GM18861 (cell line): Measurements from ENCODE around the gene PPP4R3C.
"Not testable (repeated sequence)": the region's sequence is repeated elsewhere in the genome, so short reads cannot be mapped to it uniquely, and the experiment has no call there.

ENCODE experiments used
- ATAC-seq: cut with Tn5 transposase; IDR thresholded peaks from one replicate; pipeline ENCODE4 v1.9.1; 2021; ENCODE audit not compliant: unreplicated experiment

The PPP4R3C gene

DNA sequence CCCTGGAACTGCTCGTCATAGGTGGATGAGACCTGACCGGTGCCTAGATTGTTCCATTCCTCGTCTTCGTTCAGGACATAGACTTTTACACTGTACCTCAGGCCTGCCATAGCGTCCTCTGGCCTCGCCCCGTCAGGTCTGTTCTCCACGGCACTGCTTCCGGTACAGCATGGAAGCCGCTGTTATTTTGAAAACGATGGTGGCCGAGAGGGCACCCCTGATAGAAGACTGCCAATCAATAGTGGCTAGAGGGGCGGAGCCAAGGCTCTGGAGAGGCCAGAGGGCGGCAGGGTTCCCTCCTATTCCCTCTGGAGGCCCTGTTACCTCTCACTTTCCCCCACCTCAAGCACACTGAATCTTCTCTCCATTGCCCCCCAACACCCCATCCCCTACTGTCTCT is at the start of gene PPP4R3C:
Gene PPP4R3C, minus strand, starts transcription at position 155 of the 400 bp plus-strand sequence. Its CDS starts 45 bp downstream, at position 110.
- ATAC-seq = no peak

DNA sequence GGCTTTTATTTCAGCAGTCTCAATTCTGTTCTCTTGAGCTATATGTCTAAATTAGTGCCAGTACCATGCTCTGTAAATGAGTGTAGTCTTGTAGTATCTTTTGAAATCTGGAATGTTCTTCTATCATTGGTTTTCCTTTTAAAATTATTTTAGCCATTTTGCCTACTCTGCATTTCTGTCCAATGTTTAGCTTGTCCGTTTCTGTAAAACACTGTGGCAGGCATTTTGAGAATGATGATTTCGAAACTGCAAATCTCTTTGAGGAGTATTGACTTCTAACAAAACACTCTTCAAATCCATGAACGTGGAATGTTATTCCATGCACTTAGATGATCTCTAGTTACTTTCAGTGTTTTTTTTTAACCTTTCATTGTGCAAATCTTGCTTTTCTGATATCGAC is 28.3 kb upstream of the PPP4R3C start:
- ATAC-seq = no peak

DNA sequence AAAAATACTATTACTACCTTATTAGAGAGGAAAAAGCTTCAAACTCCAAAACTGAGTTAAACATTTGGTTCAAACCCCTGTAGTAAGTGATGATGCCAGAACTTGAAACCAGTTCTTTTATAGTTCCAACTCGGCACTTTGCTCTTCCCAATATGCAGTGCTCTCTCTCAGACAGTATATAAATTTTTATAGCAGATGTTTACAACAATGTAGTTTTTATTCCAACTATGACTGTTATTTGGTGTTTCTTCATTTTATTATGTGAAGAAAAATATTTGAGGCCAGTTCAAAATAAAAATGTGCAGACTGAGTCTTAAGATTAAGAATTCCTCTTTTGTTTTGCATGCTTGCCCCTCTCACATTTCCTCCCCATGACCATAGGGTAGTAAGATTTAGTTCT is 2.9 kb upstream of the PPP4R3C start:
- ATAC-seq = no peak

DNA sequence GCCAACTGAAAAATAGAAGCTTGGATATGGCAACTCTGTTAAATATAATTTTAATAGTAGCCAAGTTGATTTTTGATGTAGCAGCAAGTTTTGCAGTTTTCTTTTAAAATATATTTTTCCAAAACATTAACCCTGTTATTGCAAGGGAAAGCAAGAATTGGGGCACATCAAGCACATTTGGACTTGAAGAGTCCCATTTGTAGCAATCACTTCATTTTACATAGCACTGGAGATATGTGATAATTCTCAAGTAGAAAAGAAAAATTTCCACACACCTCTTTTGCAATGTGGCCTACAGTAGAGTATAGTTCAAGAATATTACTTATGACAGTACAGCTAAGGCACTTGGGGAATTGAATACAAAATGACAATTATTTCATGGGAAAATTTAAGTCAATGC is 1.9 kb upstream of the PPP4R3C start:
- ATAC-seq = no peak

DNA sequence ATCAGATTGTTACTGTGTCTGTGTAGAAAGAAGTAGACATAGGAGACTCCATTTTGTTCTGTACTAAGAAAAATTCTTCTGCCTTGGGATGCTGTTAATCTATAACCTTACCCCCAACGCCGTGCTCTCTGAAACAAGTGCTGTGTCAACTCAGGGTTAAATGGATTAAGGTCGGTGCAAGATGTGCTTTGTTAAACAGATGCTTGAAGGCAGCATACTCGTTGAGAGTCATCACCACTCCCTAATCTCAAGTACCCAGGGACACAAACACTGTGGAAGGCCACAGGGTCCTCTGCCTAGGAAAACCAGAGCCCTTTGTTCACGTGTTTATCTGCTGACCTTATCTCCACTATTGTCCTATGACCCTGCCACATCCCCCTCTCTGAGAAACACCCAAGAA is 4.0 kb downstream of the PPP4R3C start:
- ATAC-seq = not testable (repeated sequence)

DNA sequence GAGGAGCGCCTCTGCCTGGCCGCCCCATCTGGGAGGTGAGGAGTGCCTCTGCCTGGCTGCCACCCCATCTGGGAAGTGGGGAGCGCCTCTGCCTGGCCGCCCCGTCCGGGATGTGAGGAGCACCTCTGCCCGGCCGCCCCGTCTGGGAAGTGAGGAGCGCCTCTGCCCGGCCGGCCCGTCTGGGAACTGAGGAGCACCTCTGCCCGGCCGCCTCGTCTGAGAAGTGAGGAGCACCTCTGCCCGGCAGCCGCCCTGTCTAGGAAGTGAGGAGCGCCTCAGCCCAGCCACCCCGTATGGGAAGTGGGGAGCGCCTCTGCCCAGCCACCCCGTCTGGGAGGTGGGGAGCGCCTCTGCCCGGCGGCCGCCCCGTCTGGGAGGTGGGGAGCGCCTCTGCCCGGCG is 4.6 kb downstream of the PPP4R3C start:
- not testable (repeated sequence) for ATAC-seq

DNA sequence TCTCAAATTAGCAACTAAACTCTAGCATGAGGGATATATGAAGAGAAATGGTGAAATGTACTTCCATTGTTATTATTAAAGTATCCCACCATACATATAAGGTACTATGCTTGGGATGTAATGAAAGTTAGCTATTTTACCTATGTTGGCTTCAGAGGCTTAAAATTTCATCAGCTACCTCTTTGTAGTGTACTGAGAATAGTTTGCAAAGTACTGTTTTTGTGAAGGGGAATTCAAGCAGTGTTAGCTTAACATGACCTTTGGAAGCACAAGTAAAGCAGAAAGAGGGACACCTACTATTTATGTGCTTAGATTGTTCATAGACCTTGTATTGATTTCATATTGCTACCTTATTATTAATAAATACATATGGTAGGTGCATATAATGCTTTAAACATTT is 11.8 kb downstream of the PPP4R3C start:
- ATAC-seq = no peak

DNA sequence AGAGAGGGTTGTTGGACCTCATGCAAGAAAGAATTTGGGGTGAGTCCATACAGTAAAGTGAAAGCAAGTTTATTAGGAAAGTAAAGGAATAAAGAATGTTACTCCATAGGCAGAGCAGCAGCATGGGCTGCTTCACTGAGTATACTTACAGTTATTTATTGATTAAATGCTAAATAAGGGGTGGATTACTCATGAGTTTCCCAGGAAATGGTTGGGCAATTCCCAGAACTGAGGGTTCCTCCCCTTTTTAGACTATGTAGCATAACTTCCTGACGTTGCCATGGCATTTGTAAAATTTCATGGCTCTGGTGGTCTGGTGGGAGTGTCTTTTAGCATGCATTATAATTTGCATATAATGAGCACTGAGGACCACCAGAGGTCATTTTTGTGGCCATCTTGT is 16.7 kb downstream of the PPP4R3C start:
- ATAC-seq = no peak

DNA sequence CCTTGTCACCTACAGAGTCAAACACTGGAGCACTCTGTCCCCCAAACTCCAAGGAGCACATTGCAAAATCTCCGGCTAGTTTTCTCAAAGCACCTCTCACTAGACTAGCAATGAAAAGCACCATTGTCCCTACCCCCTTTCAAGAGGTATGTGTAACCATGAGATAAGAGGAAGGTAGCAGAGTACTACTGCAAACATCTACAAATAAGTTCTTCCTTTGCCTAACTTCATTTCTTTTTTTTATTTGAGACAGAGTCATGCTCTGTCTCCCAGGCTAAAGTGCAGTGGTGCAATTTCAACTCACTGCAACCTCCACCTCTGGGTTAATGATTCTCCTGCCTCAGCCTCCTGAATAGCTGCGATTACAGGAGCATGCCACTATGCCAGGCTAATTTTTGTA is 17.7 kb downstream of the PPP4R3C start:
- ATAC-seq = no peak

DNA sequence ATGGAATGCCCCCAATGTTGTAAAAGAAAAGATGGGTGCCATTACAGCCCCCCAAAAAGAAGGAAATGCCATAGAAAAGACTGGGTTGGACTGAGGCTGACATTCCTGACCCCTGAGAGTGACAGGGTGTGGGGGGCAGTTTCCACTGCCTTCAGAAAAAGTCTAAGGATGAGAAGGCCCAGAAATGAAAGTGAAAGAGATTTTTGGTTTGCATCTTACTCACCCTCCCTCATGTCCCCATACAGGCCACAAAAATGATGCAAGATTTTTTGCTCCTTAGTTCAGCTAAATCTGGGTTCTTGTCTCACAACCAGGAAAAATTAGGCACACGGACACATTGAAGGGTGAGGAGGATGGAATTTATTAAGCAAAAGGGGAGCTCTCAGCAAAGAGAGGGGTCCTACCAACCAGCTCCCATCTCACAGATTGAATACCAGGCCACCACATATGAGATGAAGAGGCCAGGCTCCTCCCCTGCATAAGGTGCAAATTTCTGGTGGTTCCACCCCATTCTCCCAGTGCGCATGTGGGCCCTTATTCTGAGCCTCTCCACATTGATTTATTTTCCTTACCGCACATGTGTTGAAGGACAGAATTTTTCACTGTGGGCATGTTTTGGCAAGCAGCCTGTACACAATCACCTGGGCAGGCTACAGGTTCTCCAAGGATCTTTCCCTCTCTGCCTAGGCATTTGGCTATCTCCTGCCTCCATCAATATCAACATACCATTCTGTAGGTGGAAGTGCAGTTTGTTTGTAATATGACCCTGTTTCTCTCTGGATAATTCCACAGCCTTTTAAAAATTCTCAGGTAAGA is 18.8 kb downstream of the PPP4R3C start:
- ATAC-seq = peak; percentile 85

DNA sequence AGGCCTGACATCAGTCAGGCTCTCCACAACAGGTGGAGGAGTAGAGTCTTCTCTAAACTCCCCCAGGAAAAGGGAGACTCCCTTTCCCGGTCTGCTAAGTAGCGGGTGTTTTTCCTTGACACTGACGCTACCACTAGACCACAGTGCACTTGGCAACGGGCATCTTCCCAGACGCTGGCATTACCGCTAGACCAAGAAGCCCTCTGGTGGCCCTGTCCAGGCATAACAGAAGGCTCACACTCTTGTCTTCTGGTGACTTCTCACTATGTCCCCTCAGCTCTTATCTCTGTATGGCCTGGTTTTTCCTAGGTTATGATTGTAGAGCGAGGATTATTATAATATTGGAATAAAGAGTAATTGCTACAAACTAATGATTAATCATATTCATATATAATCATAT is 20.7 kb downstream of the PPP4R3C start:
- ATAC-seq = not testable (repeated sequence)

DNA sequence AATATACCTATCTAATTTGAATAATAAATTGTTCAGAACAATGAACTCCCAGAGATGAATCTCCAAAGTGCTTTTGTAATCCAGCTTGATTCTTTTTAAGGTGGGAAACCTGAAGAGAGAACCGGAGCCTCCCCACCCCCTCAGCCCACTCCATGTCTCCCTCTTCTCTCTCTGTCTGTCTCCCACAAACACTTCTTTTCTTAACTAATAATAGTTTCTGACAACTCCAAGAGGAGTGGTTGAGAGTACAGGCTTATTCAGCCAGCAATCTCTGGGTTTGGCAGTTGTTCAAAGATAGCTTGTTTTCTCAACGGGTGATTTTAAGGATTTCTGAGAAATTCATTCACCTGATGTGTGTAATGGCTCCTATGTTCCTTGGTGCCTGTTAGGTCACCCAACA is 23.4 kb downstream of the PPP4R3C start:
- ATAC-seq = no peak

DNA sequence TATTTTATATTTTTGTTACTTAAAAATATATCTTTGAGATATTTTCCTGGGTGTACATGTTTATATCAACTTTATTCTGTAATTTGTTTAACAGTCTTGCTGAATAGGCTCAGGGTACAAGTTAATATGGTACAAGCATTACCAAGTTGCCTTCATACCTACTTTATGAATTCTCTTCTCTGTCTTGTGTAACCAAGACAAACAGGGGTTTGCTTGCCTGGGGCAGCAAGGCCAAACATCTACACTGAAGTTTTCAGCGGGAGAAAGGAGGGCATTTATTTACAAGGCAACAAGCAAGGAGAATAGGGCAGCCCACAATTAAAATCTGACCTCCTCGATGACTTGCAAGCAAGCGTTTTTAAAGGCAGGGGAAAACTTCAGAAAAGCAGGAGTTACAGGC is 24.2 kb downstream of the PPP4R3C start:
- ATAC-seq = no peak

DNA sequence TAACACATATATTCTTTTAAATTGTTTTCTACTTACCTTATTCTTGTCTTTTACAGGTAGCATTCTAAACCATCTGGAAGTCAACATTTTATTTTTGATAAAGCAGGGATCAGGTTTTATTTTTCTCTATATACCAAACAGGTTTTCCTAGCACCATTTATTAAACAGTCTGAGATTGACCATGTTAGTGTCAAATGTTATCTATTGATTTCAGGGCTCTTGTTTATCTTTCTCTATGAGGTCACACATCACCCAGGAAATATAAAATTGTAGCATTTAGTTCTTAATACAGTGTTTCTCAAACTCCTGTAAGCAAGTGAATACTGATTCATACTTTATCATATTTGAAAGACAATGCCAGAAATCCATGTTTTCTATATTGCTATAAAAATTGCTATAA is 28.1 kb downstream of the PPP4R3C start:
- no peak for ATAC-seq
